H1 (cell line): ENCODE results near the gene PARD6A. TPM values are rescaled to one million over a fixed set of nuclear protein-coding genes. Genes with fewer than 3 reads are reported as not detected.

Experiments used
- CTCF ChIA-PET: fragments of 300-600 bp; sonication (Branson Sonifier 250); formaldehyde crosslinking; loops from one replicate; lab custom pipeline; 2021; ENCODE audit not compliant: partially characterized antibody; lab: Charles Lee
- POLR2A ChIA-PET: fragments of 300-600 bp; sonication (Branson Sonifier 250); formaldehyde crosslinking; loops from one replicate; lab custom pipeline; 2021; ENCODE audit warnings: inconsistent platforms; ENCODE audit not compliant: partially characterized antibody; lab: Charles Lee
- DNase-seq, 2 experiments: peaks; one replicate each; pipeline versions ENCODE4 v3.0.0 to v3.0.0-alpha.2; 2010 to 2022; ENCODE audit warnings: low spot score in 2 of 2, low read depth in 1 of 2, mixed read lengths in 1 of 2
- FAIRE-seq: peaks from 2 replicates; lab custom pipeline; 2011; peaks lifted over from hg19 to GRCh38; lab: Jason Lieb, UNC
- H2AFZ ChIP-seq: 2 replicates; pipeline ENCODE4 v1.8.1; 2012; ENCODE audit warnings: low read length, inconsistent platforms
- H2AK5ac ChIP-seq: 2 replicates; pipeline ENCODE4 v1.6.1; 2013; ENCODE audit warnings: low read depth, low read length
- H2BK120ac ChIP-seq: replicated peaks from 2 replicates; pipeline ENCODE3; 2013; ENCODE audit warnings: low read depth, low read length, inconsistent platforms
- H2BK12ac ChIP-seq: 2 replicates; pipeline ENCODE4 v1.6.1; 2013; ENCODE audit warnings: low read depth, low read length
- H2BK15ac ChIP-seq: 2 replicates; pipeline ENCODE4 v1.6.1; 2013; ENCODE audit warnings: low read length
- H2BK20ac ChIP-seq: 2 replicates; pipeline ENCODE4 v1.6.1; 2013; ENCODE audit warnings: low read length
- H2BK5ac ChIP-seq: 2 replicates; pipeline ENCODE4 v1.6.1; 2013; ENCODE audit warnings: low read depth, low read length
- H3K14ac ChIP-seq: 2 replicates; pipeline ENCODE4 v1.6.1; 2013; ENCODE audit warnings: inconsistent platforms; ENCODE audit not compliant: insufficient read length
- H3K18ac ChIP-seq: 2 replicates; pipeline ENCODE4 v1.6.1; 2013; ENCODE audit warnings: low read length; ENCODE audit errors: extremely low read depth
- H3K23ac ChIP-seq: 2 replicates; pipeline ENCODE4 v1.6.1; 2013; ENCODE audit warnings: inconsistent platforms; ENCODE audit not compliant: insufficient read length
- H3K23me2 ChIP-seq: 2 replicates; pipeline ENCODE4 v1.6.1; 2013; ENCODE audit warnings: low read depth, low read length
- H3K27ac ChIP-seq: 2 replicates; pipeline ENCODE4 v1.6.1; 2011; ENCODE audit warnings: low read depth, low read length, inconsistent platforms
- H3K27me3 ChIP-seq, 4 experiments: replicated peaks in 1 of 4; 1 replicate in 1 of 4; 2 replicates in 3 of 4; pipeline versions ENCODE4 v1.6.1 to v1.8.1; 2011 to 2013; ENCODE audit warnings: low read length in 3 of 4, mild to moderate bottlenecking in 3 of 4, inconsistent platforms in 2 of 4, mixed read lengths in 2 of 4, moderate library complexity in 1 of 4; ENCODE audit not compliant: control insufficient read depth in 3 of 4, insufficient read depth in 3 of 4; ENCODE audit errors: extremely low read depth in 1 of 4
- H3K36me3 ChIP-seq, 4 experiments: 2 replicates each; pipeline versions ENCODE4 v1.6.1 to v1.8.1; 2011 to 2013; ENCODE audit warnings: mild to moderate bottlenecking in 4 of 4, low read length in 3 of 4, moderate library complexity in 2 of 4, control low read depth in 1 of 4, inconsistent platforms in 1 of 4; ENCODE audit not compliant: insufficient read depth in 4 of 4, control insufficient read depth in 2 of 4
- H3K4ac ChIP-seq: replicated peaks from 2 replicates; pipeline ENCODE3; 2013; ENCODE audit warnings: low read length, low read depth, mixed read lengths, inconsistent platforms; ENCODE audit not compliant: insufficient read length
- H3K4me1 ChIP-seq, 4 experiments: replicated peaks in 1 of 4; 1 replicate in 1 of 4; 2 replicates in 3 of 4; pipeline versions ENCODE4 v1.6.1 to v1.8.1; 2011 to 2013; ENCODE audit warnings: low read length in 3 of 4, inconsistent platforms in 2 of 4, mixed read lengths in 1 of 4; ENCODE audit not compliant: insufficient read depth in 4 of 4, control insufficient read depth in 3 of 4
- H3K4me2 ChIP-seq, 2 experiments: 2 replicates each; pipeline versions ENCODE4 v1.6.1 to v1.8.1; 2011 to 2013; ENCODE audit warnings: low read depth in 2 of 2, low read length in 2 of 2, control low read depth in 1 of 2, inconsistent platforms in 1 of 2, mild to moderate bottlenecking in 1 of 2; ENCODE audit not compliant: insufficient read depth in 1 of 2
- H3K4me3 ChIP-seq, 4 experiments: fragments of 200-600, 300-600 bp in 1 of 4; sonication (generic), shearing (Covaris generic), sonication (Bioruptor Twin) in 1 of 4; 2 replicates each; pipeline versions ENCODE4 v1.5.1 to v1.8.1; 2011 to 2016; ENCODE audit warnings: low read length in 4 of 4, low read depth in 3 of 4, control low read depth in 2 of 4, inconsistent platforms in 2 of 4, mild to moderate bottlenecking in 2 of 4, mixed read lengths in 1 of 4, moderate library complexity in 1 of 4; ENCODE audit not compliant: insufficient read depth in 2 of 4; ENCODE audit errors: extremely low read depth in 1 of 4
- H3K56ac ChIP-seq: replicated peaks from 2 replicates; pipeline ENCODE3; 2013; ENCODE audit warnings: low read depth, mild to moderate bottlenecking, mixed read lengths, low read length, inconsistent platforms; ENCODE audit not compliant: insufficient read length
- H3K79me1 ChIP-seq: 2 replicates; pipeline ENCODE4 v1.6.1; 2013; ENCODE audit warnings: low read depth, low read length, control low read depth
- H3K79me2 ChIP-seq, 2 experiments: 2 replicates each; pipeline versions ENCODE4 v1.6.1 to v1.8.1; 2012 to 2013; ENCODE audit warnings: low read length in 2 of 2, mild to moderate bottlenecking in 2 of 2, inconsistent platforms in 1 of 2; ENCODE audit not compliant: insufficient read depth in 2 of 2, control insufficient read depth in 1 of 2
- H3K9ac ChIP-seq, 4 experiments: replicated peaks in 1 of 4; 1 replicate in 1 of 4; 2 replicates in 3 of 4; pipeline versions ENCODE4 v1.6.1 to v1.8.1; 2011 to 2013; ENCODE audit warnings: low read depth in 3 of 4, low read length in 3 of 4, control low read depth in 2 of 4, mild to moderate bottlenecking in 2 of 4, moderate library complexity in 2 of 4, inconsistent platforms in 1 of 4; ENCODE audit errors: extremely low read depth in 1 of 4
- H3K9me3 ChIP-seq, 2 experiments: 2 replicates each; pipeline versions ENCODE4 v1.6.1 to v1.8.1; 2012 to 2013; ENCODE audit warnings: mild to moderate bottlenecking in 2 of 2, moderate library complexity in 2 of 2, control low read depth in 1 of 2, inconsistent platforms in 1 of 2, low read depth in 1 of 2, low read length in 1 of 2, mixed read lengths in 1 of 2; ENCODE audit not compliant: insufficient read depth in 2 of 2
- H4K20me1 ChIP-seq, 2 experiments: replicated peaks in 1 of 2; 2 replicates each; pipeline versions ENCODE3 to v1.8.1; 2011 to 2013; ENCODE audit warnings: inconsistent platforms in 2 of 2, low read length in 2 of 2, mild to moderate bottlenecking in 1 of 2; ENCODE audit not compliant: insufficient read depth in 2 of 2, control insufficient read depth in 1 of 2
- H4K5ac ChIP-seq: 2 replicates; pipeline ENCODE4 v1.6.1; 2013; ENCODE audit warnings: low read length, low read depth, mixed read lengths, inconsistent platforms; ENCODE audit not compliant: insufficient read length
- H4K8ac ChIP-seq: 2 replicates; pipeline ENCODE4 v1.8.0; 2013; ENCODE audit warnings: mild to moderate bottlenecking, moderate library complexity, low read length, inconsistent platforms; ENCODE audit not compliant: insufficient read depth; ENCODE audit errors: extremely low read depth
- H4K91ac ChIP-seq: replicated peaks from 2 replicates; pipeline ENCODE3; 2013; ENCODE audit warnings: low read length, mixed read lengths, inconsistent platforms; ENCODE audit not compliant: insufficient read length
- KDM5A ChIP-seq: fragments of 200-600 bp; IDR thresholded peaks from 2 replicates; pipeline ENCODE4 v1.7.1; 2012; ENCODE audit warnings: mild to moderate bottlenecking, low read length, inconsistent platforms, mixed read lengths
- TAF1 ChIP-seq: IDR thresholded peaks from 2 replicates; pipeline ENCODE4 v1.6.1; 2011; ENCODE audit warnings: mild to moderate bottlenecking, low read depth, low read length
- WGBS, 2 experiments: shearing (Covaris generic) in 1 of 2; methylation state at CpG; one replicate each; pipeline versions ENCODE4 v1.1.6 to v1.1.7; 2013 to 2015; ENCODE audit warnings: low lambda C conversion rate in 2 of 2, mixed read lengths in 2 of 2, inconsistent platforms in 1 of 2, low coverage in 1 of 2, missing lambda C conversion rate in 1 of 2; ENCODE audit not compliant: insufficient replicate concordance in 2 of 2, insufficient coverage in 1 of 2, insufficient read length in 1 of 2; ENCODE audit errors: extremely low coverage in 1 of 2, missing lambda C conversion rate in 1 of 2; 5-methylcytosine and 5-hydroxymethylcytosine counted together
- polyA plus RNA-seq, 7 experiments: library from polyadenylated mRNA; depleted of rRNA in 3 of 7; stranded (reverse) in 5 of 7; unstranded in 2 of 7; fragments of >200 nt in 5 of 7; fragments of 200-250 nt in 2 of 7; gene quantifications; 1 replicate in 5 of 7; 2 replicates in 1 of 7; 4 replicates in 1 of 7; pipeline versions ENCODE4 v1.2.1 to v1.2.3, GENCODE V29; 2011 to 2013; ENCODE audit warnings: missing spikeins in 2 of 7, mixed read lengths in 2 of 7
- total RNA-seq: library from RNA; stranded (reverse); fragmentation: NEBNext Ultra II Directional; extraction: Animal tissue kit (Norgen Biotek cat#: 25700); gene quantifications from 2 replicates; pipeline ENCODE4 v1.2.1, GENCODE V29; 2021

Gene PARD6A
- total and polyA plus RNA-seq, 2 of the 8 experiments (the other 6 are each of a cell fraction or from before 2014, with no cell fraction given), result 15.1 to 21.8 TPM

DNA sequence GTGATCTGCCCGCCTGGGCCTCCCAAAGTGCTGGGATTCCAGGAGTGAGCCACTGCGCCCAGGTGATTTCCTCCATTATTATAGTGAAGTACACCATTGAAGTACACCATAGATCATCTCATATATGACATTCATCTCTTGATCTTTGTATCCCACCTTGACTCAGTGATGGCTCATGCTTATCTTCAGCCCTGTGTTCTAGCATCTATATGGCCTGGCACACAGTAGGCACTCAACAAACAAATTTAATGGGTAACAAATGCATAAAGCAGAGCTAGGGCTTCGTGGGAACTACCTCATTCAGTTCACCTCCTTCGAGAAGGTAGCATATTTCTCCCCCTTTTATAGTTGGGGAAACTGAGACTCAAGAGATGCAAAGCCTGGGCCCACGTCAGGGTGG, 4.8 kb downstream of the PARD6A start:
- Histone ChIP-seq H4K91ac (no peak overlapping the region), H3K14ac (no peak overlapping the region), H2BK5ac (no peak overlapping the region), H4K20me1 (peaks cover 6 to 8% of the 10 kb centered on the region in 2 experiments), H4K5ac (no peak overlapping the region), H3K4me1 (peaks cover 0 to 29% (median 20%) of the 10 kb centered on the region in 4 experiments; a peak in 5 of 7 replicates), H3K36me3 (no peaks in the 10 kb centered on the region), H3K23me2 (peaks cover 20% of the 10 kb centered on the region; the same call in 1 of the 2 replicates), H2BK20ac (no peak overlapping the region), H3K4me2 (peak overlapping the region; percentile 78 to 95), H2BK12ac (no peak overlapping the region), H3K27ac (no peak overlapping the region), H2BK120ac (no peak overlapping the region), H3K18ac (no peak overlapping the region), H4K8ac (no peak overlapping the region), H2AFZ (0 out of 2 replicates have a peak overlapping the region, but pooled peaks have one; percentile 4), H3K56ac (no peak overlapping the region), H3K4ac (no peak overlapping the region), H3K4me3 (peak overlapping the region; percentile 44 to 73 (median 51)), H3K27me3 (peaks cover 0 to 3% (median 0%) of the 10 kb centered on the region in 4 experiments; a peak in 2 of 7 replicates), H3K9me3 (no peaks in the 10 kb centered on the region), H3K9ac (peak overlapping the region in 1 of 4 experiments; percentile 2; a peak in 4 of 7 replicates), H3K23ac (no peak overlapping the region), H3K79me1 (no peaks in the 10 kb centered on the region), H2BK15ac (no peak overlapping the region), H2AK5ac (no peak overlapping the region), H3K79me2 (no peaks in the 10 kb centered on the region)
- ChIA-PET POLR2A (interaction anchor here (1.9 kb wide), 1 partner anchor 104 kb away, joined by 5 read pairs; no protein-coding TSS in a partner anchor), CTCF (interaction anchor here (0.7 to 13.7 kb wide), 15 partner anchors 11 to 277 kb away, joined by 3 to 202 read pairs (median 4); partner anchors contain the start of genes CARMIL2 and RIPOR1)
- no peak for FAIRE-seq
- TF ChIP-seq TAF1, result 0 out of 2 replicates have a peak, but pooled peaks have one; percentile 5
- TF ChIP-seq KDM5A, result no peak
- no peak for DNase-seq
- WGBS, 2 experiments, result 65% methylated on average over 5 of the region's 5 CpGs; no CpG with 5 or more reads in 1 of the 2 experiments
